GM19351 (cell line): ENCODE results near the gene SPAG4.
A peak's percentile ranks its signal among the peaks of the same experiment; 100 is the strongest.

ENCODE experiments used
- ATAC-seq: cut with Tn5 transposase; IDR thresholded peaks from one replicate; pipeline ENCODE4 v1.9.1; 2021; ENCODE audit warnings: mild to moderate bottlenecking, moderate library complexity; ENCODE audit not compliant: unreplicated experiment

SPAG4 gene

DNA sequence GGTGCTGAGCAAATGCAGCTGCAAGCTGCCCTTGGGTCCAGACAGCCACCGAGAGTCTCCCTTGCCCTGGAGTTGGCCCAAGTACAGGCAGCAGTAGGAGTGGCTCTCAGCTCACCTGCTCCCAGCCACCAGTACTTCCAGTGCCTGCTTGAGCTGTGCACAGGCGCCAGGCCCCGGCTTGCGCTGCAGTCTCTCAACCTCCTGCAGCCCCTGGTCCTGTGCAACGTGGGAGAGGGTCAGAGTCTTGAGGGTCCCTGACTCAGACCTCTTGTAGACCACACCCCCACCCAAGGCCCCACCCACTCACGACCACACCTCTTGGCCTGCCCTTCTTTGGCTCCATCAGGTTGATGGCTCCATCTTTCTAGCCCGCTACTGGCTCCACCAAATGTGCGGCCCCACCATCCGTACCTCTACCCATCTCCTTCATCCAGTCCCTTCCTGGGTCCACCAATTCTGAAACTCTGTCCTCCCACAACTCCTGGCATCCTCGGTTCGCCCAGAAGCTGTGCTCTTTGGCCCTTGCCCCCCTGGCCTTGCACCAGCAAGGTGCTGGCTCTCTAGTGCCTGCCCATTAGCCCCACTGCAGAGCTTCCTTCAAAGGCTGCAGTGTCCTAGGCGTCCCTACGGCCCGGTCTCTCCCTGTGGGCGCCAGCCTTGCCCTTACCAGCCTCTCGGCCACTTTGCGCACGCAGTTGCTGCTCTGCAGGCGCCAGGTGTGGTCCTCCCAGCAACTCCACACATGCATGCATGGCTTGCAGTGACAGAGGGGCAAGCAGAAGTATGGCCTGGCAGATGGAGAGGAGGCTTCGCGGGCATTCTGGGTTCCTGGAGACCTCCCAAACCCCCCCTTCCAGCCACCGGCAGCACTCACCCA lies 16.5 kb upstream of the SPAG4 start:
- no peak for ATAC-seq

GRCh38 chr20:35599776-35600120 lies 15.9 kb upstream of the SPAG4 start:
- no peak for ATAC-seq

- no peak for ATAC-seq
Observed at GRCh38 chr20:35600176-35600992, 15.2 kb upstream of the SPAG4 start.

GRCh38 chr20:35600993-35601973 lies 14.3 kb upstream of the SPAG4 start:
- ATAC-seq, result no peak

GRCh38 chr20:35601990-35602389 lies 13.6 kb upstream of the SPAG4 start:
- no peak for ATAC-seq

DNA sequence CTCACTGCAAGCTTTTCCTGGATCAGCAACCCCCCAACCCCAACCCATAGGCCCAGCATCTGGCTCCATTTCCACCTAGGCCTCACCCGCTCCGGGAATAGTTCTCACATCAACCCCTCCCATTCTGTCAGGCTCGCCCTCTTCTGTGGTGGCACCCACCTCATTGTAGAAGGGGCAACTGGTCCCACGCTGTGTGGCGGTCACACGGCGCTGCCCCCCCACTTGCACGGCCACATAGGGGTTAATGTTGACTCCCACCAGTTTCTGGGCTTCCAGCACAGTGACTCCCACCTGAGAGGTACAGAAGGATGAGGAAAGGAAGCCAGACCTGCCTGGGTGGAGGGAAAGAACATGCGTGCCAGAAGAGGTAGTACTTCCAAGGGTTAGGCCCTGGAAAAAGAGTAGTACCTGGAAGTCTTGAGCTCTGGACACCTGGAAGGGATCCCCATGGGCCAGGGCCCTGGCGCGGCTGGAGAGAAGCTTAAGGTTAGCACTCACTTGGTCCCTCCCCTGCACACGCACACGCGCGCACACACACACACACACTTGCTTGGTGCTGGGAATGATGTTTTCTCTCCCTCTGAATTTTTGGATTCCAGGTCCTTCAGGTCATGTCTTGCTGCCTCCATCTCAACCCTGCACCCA lies 12.7 kb upstream of the SPAG4 start:
- ATAC-seq, result no peak

GRCh38 chr20:35603695-35604448 lies 11.8 kb upstream of the SPAG4 start:
- ATAC-seq, result no peak

GRCh38 chr20:35604449-35604747 lies 11.2 kb upstream of the SPAG4 start:
- no peak for ATAC-seq

GRCh38 chr20:35606127-35606526 lies 9.5 kb upstream of the SPAG4 start:
- ATAC-seq, result no peak

GRCh38 chr20:35607003-35607735 lies 8.5 kb upstream of the SPAG4 start:
- no peak for ATAC-seq

DNA sequence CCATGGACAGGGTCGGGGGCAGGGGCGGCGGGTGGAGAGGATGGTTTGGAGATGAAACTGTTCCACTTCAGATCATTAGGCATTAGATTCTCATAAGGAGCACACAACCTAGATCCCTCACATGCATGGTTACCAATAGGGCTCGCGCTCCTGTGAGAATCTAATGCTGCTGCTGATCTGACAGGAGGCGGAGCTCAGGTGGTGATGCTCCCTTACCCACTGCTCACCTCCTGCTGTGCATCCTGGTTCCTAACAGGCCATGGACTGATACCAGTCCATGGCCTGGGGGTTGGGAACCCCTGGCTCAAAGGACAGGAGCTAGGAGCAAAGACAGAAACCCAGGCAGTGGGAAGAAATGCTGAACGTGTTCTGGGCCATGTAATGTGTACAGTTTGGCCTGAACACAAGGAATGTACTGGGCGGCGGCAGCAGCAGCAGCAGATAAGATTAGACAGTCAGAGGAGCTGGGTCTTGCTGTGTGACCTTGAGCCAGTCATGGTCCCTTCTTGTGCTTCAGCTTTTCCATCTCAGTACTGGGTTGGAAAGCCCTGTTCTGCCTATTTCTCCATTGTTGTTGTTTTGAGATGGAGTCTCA lies 4.7 kb upstream of the SPAG4 start:
- no peak for ATAC-seq

- peak; percentile 41 for ATAC-seq
Observed at GRCh38 chr20:35611482-35611881, 4.1 kb upstream of the SPAG4 start.

GRCh38 chr20:35616465-35617396 lies 1.1 kb downstream of the SPAG4 start:
- ATAC-seq, result no peak

DNA sequence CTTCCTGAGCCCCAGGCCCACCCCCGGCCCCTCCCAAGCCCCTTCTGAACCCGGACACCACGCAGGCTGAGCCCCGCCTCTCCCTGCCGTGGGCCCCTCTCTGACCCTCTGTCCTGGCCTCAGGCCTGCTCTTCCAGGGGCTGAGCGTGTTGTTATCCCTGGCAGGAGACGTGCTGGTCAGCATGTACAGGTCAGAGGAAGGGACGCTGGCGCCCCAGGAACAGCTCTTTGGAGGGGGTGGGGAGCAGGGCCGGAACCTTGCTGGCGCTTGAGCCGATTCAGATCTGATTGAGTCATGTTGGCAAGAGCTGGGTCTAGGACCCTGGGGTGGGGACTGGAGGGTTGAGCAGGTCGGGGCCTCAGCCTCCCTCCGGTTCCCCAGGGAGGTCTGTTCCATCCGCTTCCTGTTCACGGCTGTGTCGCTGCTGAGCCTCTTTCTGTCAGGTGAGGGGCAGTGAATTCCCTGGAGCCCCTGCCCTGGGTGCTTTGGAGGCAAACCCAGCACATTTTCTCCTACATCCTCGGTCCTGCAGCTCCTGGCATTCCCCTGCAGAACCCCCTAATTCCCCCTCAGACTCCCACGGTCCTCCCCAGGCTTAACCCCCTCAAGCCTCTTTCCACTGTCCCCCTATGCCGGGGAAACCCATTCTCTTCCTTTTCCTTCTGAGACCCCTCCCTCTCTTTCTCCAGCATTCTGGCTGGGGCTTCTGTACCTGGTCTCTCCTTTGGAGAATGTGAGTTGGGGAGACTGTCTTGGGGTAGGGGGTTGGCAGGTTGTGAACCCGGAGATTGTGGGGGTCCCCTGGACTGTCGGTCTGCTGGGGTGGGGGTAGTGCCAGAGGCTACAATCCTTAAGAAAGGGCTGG lies 2.0 kb downstream of the SPAG4 start:
- ATAC-seq, result no peak

- no peak for ATAC-seq
Observed at GRCh38 chr20:35618263-35619131, 2.9 kb downstream of the SPAG4 start.
